Measurements from ENCODE around the gene HHATL. TPM values are rescaled to one million over a fixed set of nuclear protein-coding genes. Genes with fewer than 3 reads are reported as not detected.
A peak's percentile ranks its signal among the peaks of the same experiment; 100 is the strongest.

Gene HHATL
- total and polyA plus RNA-seq, 8 donors, result 0.29 to 1.3 (median 1.0) TPM; not detected in 1

DNA sequence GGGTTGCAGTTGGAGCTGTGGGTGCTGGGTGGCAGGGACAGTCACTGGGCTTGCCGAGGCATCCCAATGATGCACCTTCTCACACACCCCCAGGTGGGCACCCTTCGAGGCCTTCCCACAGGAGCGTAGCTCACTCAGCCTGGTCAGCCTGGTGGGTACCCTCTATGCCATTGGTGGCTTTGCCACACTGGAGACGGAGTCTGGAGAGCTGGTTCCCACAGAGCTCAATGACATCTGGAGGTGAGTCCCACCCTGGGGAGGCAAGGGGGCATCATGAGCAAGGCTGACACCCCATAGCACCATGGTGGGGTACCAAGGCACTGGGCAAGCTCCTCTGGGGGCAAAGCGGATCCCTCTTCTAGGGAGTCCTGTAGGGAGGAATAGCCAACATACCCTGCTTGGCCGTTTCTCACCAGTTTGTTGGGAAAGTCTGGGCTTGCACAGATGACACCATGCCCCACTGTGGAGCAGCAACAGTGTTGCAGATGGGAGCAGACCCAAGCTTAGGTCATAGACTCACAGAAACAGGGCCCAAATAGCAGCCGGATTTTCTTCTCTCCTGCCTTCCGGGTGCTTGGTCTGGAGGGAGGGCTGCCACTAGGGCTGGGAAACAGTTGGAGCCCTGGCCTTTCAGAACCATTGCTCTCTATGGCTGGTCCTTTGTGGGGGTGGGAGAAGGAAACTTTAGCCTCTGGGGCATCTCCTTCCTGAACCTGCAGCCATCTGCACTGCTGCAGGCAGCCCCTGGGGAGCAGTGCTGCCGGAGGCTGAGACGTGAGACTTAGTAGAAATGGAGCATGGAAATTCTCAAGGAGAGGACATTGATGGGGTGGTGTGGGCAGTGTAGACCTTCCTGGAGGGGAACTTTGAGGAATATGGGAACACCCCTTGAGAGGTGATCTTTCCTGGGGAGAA is 11.6 kb downstream of the HHATL start:
- peaks cover under 1 to 2% of the 10 kb centered on the region in 2 donors for H3K4me1 ChIP-seq
- H3K36me3 ChIP-seq, result no peaks in the 10 kb centered on the region
- no peak overlapping the region for H3K27ac ChIP-seq
- H3K9me3 ChIP-seq, result no peaks in the 10 kb centered on the region
- TF ChIP-seq, protein P1, sequence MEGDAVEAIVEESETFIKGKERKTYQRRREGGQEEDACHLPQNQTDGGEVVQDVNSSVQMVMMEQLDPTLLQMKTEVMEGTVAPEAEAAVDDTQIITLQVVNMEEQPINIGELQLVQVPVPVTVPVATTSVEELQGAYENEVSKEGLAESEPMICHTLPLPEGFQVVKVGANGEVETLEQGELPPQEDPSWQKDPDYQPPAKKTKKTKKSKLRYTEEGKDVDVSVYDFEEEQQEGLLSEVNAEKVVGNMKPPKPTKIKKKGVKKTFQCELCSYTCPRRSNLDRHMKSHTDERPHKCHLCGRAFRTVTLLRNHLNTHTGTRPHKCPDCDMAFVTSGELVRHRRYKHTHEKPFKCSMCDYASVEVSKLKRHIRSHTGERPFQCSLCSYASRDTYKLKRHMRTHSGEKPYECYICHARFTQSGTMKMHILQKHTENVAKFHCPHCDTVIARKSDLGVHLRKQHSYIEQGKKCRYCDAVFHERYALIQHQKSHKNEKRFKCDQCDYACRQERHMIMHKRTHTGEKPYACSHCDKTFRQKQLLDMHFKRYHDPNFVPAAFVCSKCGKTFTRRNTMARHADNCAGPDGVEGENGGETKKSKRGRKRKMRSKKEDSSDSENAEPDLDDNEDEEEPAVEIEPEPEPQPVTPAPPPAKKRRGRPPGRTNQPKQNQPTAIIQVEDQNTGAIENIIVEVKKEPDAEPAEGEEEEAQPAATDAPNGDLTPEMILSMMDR (IDR thresholded peaks at IDR 0.05), result no peak
- no peak overlapping the region for H3K4me3 ChIP-seq
- ATAC-seq (no peak), DNase-seq (peak in 1 of 4 donors; percentile 30)
- intact Hi-C loops (cut with DNase I), result no loop called here
- peaks cover 7 to 14% of the 10 kb centered on the region in 2 donors for H3K27me3 ChIP-seq

DNA sequence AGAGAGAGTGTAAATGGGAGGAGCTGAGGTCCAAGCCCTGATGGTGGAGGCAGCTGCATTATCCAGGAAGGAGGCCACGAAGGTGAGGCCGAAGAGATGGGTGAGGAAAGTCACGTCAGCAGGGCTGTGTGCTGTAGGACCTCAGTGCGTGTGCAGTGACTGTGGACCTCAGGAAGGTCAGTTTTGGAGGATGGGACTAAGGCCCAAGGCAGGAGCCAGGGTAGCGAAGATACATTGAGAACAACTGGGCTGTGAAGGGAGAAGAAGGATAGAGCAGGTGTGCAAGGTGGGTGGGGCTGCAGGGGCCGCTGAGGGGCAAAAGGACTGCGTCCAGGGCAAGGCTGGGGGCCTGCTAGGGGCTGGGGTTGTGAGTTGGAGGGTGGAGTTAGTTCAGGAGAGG is 12.4 kb downstream of the HHATL start:
- no peak overlapping the region for H3K27ac ChIP-seq
- DNase-seq (peak in 1 of 4 donors; percentile 25), ATAC-seq (no peak)
- intact Hi-C loops (cut with DNase I), result no loop called here
- no peaks in the 10 kb centered on the region for H3K9me3 ChIP-seq
- peaks cover 4 to 6% of the 10 kb centered on the region in 2 donors for H3K4me1 ChIP-seq
- no peaks in the 10 kb centered on the region for H3K36me3 ChIP-seq
- no peak overlapping the region for H3K4me3 ChIP-seq
- TF ChIP-seq, protein P1 (IDR thresholded peaks at IDR 0.05), result no peak
- peaks cover 11 to 22% of the 10 kb centered on the region in 2 donors for H3K27me3 ChIP-seq

DNA sequence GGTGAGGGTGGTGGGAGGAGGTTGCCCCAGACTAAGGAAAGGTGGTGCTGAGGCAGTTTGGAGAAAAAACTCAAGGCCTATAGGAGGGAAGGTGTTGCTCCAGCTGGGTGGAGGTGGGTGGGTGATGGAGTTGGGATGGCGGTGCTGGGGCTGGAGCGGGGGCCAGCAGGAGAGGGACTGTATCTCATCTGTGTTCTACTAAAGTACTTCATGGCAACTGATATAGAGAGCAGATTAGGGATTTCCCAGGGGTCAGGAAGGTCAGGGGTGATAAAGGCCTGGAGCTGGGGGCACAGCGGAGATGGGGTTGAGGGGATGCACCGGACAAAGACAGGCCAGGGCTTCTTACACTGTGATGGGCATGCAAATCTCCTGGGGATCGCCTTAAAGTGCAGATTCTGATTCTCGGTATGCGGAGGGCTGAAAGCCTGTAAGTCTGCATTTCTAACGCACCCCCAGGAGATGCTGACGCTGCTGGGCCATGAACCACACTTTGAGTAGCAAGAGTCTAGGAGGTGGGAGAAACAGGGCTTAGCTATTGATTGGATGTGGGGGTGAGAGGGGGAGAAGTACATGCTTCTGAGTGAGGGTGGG is 13.1 kb downstream of the HHATL start:
- intact Hi-C loops (cut with DNase I), result no loop called here
- H3K27ac ChIP-seq, result no peak overlapping the region
- H3K27me3 ChIP-seq, result peaks cover 11 to 29% of the 10 kb centered on the region in 2 donors
- H3K4me3 ChIP-seq, result no peak overlapping the region
- H3K36me3 ChIP-seq, result no peaks in the 10 kb centered on the region
- H3K4me1 ChIP-seq, result peaks cover 4 to 7% of the 10 kb centered on the region in 2 donors
- H3K9me3 ChIP-seq, result no peaks in the 10 kb centered on the region
- TF ChIP-seq, protein P1 (IDR thresholded peaks at IDR 0.05), result no peak
- DNase-seq, result no peak
- ATAC-seq, result no peak

DNA sequence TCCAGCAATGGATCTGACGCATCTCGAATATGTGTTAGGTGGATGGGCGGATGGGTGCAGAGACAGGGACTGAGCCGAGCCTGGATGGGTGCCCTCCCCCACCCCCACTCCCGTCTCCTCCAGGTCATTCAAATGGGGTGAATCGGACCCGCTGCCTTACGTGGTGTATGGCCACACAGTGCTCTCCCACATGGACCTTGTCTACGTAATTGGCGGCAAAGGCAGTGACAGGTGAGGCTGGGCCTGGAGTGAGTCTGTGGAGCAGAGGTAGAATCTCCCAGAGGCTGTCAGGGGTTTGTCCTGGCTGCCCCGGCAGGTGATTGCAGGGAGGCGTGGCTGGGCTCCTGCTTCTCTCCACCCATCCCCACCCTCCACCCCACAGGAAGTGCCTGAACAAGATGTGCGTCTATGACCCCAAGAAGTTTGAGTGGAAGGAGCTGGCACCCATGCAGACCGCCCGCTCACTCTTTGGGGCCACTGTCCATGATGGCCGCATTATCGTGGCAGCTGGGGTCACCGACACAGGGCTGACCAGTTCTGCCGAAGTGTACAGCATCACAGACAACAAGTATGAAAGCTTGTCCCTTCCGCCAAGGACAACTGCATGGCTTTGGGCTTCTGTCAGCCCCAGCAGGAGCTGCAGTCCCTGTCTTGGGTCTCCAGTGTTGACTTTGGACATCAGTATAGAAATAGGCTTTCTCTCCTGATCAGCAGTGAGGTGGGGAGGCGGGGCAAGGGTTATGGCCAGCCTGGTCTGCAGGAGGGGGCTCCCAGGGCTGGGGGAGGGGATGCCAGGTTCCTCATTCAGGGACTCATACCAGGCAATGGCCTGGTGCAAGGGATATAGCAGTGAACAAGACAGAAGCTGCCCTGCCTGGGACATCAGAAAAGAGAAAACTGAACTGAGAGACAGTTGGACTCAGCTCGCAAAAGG is 13.8 kb downstream of the HHATL start:
- H3K4me1 ChIP-seq, result peaks cover 4 to 10% of the 10 kb centered on the region in 2 donors
- ATAC-seq, result no peak
- no peaks in the 10 kb centered on the region for H3K9me3 ChIP-seq
- TF ChIP-seq, protein P1 (IDR thresholded peaks at IDR 0.05), result no peak
- H3K36me3 ChIP-seq, result no peaks in the 10 kb centered on the region
- H3K27me3 ChIP-seq, result peaks cover 11 to 29% of the 10 kb centered on the region in 2 donors
- no peak overlapping the region for H3K27ac ChIP-seq
- intact Hi-C loops (cut with DNase I), result no loop called here
- H3K4me3 ChIP-seq, result no peak overlapping the region
- peak in 2 of 4 donors; percentile 15 to 51 for DNase-seq
